CD4-positive, alpha-beta T cell treated with Interferon alpha-2 for 1 hour (primary cell): ENCODE data around the gene SCGB1D2.

Experiments
- DNase-seq, 2 donors: peaks; one replicate each; pipeline ENCODE4 v3.0.0-alpha.2; 2020 to 2022

Gene SCGB1D2

DNA sequence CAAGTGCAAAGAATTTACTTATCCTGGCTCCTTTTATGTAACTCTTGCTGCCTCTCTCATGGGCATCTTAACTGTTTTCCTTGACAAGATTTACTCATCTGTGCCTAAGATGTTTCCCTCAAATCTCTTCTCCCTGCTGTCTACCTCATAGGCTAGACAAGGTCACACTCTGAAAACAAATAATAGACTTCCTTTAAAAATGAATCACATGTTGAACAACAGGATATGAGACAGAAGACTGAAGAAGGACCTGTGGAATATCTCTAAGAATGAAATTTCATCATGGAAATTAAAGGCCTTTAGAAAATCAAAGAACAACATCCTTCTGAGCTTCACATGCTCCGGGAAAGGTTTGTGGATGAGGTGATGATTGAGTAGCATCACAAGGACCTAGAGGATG is 22.0 kb downstream of the SCGB1D2 start:
- no peak for DNase-seq

DNA sequence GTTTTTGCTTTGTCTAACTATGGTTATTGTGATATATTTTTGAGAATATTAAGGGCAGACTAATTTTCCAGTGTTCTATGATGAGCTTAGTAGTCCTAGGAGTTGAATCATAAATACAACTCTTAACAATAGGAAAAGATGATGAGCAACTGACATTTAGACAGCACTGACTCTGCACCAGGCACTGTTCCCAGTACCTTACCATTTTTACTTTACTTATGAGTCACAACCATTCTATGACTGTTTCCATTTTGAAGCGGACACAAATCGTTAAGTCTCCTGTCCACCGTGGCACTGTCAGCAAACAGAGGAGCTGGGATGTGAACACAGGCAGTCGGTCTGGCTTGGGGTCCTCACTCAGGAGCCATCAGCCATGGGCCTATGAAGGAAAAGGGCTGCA is 24.5 kb downstream of the SCGB1D2 start:
- no peak for DNase-seq

DNA sequence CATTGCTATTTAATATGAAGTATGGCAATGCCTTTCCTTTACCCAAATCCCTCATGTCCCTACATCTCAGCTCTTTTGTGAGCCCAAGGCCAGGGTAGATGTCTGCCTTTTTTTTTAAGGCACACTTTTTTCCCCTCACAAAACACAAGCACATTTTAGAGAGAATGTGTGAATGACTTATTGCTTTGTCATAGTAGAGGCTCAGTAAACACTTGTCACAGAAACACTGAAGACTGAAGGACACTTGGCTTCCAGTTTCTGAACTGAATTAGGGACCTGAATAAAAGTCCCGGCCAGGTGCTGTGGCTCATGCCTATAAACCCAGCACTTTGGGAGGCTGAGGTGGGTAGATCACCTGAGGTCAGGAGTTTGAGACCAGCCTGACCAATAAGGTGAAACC is 25.0 kb downstream of the SCGB1D2 start:
- no peak for DNase-seq

DNA sequence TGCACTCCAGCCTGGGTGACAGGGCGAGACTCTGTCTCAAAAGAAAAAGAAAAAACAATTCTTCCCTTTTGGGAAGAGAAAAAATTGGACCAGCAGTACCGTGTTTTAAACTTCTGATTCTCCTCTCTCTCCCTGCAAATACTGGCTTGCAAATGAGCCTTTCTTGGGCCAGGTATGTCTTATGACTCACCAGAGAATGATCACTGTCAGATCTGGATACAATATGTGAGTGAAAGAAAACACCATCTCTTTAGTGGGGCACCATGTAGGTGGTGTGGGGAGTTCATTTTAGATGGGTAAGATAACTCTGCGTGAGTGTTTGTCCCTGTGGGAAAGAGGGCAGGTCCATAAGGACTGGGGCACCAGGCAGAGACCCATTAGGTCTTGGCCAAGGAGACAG is 25.5 kb downstream of the SCGB1D2 start:
- DNase-seq = no peak

DNA sequence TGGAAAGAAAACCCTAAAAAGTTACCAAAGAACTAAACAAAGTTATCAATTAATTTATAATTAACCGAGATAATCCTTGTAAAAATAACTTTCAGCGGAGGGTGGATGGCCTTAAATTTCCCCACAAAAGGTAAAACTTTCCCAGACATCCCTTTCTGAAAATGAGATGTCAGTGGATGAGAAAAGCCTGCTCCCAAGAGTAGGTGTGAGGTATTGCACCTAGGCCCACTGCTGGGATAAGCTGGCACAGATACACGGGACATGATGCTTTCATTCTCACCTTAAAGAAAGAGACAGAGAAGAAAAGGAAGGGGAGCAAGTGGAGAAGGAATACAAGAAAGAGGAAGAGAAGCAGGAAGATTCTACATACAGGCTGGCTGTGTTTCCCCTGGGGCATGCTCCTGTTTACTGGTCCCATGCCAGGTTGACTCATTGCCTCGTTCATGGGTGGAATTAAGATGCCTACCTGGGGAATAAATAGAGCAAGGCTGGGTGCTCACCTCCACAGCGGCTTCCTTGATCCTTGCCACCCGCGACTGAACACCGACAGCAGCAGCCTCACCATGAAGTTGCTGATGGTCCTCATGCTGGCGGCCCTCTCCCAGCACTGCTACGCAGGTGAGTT is 27.7 kb downstream of the SCGB1D2 start, which contains the start of gene SCGB2A2:
SCGB2A2 (plus strand) TSS at position 505 of the 625 bp plus-strand sequence; CDS start at position 564, 59 bp downstream.
- DNase-seq = no peak

DNA sequence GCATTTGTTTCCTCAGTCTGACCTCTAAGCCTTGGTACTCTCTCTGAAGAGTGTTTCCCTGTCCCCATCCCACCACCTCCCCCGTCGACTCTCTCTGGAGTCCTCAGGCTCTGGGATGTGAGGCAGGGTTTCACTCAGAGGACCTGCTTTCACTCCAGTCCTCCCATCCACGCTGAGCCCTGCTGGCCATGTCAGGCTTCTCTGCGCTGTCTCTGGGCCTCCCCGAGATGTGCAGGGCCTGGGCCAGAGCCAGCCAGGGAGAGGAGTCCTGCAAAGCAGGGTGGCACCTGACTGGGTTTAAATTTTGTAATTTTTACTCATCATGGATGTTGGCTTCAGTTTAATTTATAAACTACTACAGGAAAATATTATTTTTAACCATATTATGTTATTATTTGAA is 31.2 kb downstream of the SCGB1D2 start:
- DNase-seq = no peak

DNA sequence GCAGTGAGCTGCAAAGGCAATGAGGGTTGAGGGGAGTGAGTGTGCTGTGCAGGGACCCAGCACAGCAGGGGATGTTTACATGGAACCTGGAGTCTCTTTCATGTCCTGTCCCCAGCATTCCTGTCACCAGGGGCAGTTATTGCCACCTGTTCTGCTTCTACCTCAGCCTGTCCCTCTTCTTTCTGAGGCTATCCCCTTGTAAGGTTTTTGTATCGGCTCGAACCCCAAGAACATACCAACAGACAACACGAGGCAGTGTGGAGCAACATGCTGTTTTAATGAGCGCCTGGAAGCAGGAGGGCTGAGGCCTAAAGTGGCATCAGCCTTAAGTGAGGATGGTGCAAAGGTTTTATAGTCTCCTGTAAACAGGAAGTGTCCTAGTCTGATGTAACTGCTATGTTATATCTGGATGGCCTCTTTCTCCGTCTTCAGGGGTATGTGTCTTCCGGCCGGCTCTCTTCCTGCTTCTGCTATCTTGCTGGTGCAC is 31.8 kb downstream of the SCGB1D2 start:
- DNase-seq = no peak

DNA sequence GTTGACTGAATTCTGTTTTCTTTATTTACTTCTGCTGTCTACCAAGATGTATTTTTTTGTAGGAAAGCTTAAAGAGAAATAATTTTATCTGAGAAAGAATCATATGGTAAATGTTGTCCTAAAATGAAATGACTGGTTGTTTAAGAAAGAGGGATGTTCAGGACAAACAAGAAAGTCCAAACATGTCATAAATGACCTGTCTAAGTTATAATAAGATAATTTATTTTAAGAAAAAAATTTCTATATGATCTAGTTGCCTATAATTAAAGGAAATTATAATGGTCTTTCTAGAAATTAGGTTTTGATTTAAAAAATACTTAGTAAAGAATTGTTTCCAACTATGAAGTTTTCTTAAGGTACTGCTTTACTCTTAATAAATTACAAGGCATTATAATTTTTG is 38.4 kb downstream of the SCGB1D2 start:
- no peak for DNase-seq
